ENCODE measurements around the gene GAA.

GAA gene

DNA sequence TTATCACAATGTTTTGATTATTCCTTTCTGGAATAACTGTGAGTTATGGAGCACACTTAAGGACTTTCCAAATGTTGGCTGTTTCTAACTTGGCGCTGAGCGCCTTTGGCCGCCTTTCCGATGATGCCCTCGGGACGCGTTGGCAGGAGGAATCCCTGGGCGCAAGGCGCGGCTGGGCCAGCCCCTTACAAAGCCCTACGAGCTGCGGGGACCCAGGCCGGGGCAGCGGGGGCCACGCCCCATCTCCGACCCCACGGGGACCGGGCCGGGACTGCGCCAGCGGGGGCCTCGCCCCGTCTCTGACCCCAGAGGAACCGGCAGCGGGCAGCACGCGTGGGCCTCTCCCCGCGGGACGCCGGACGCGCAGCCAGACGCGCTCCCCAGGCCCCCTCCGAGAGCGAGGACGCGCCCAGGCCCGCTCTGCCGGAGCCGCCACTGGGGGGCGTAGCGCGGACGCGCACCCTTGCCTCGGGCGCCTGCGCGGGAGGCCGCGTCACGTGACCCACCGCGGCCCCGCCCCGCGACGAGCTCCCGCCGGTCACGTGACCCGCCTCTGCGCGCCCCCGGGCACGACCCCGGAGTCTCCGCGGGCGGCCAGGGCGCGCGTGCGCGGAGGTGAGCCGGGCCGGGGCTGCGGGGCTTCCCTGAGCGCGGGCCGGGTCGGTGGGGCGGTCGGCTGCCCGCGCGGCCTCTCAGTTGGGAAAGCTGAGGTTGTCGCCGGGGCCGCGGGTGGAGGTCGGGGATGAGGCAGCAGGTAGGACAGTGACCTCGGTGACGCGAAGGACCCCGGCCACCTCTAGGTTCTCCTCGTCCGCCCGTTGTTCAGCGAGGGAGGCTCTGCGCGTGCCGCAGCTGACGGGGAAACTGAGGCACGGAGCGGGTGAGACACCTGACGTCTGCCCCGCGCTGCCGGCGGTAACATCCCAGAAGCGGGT is at the start of gene GAA:
TSS of gene GAA (plus strand) at position 571 of the 935 bp plus-strand sequence. CDS start 3,006 bp downstream, outside the sequence.
- peak; percentile 39 for DNase-seq

DNA sequence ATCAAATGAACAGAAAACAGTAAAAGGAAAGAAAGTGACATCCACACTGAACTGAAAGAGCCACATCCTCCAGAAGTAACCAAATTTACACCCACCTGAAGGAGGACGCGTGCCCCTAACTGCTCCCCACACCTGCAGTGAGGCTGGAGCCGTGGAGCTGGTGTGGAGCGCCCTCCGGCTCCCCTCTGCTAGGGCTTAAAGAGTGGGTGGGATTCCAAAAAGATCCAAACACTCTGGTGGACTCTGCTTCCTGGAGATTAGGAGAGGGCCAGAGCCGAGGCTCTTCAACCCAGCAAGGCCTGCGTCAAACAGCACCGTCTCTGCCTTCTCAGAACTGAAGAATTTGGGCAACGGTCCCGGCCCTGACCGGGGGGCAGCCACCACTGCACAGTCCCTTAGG is 49.7 kb upstream of the GAA start:
- no peak for DNase-seq

DNA sequence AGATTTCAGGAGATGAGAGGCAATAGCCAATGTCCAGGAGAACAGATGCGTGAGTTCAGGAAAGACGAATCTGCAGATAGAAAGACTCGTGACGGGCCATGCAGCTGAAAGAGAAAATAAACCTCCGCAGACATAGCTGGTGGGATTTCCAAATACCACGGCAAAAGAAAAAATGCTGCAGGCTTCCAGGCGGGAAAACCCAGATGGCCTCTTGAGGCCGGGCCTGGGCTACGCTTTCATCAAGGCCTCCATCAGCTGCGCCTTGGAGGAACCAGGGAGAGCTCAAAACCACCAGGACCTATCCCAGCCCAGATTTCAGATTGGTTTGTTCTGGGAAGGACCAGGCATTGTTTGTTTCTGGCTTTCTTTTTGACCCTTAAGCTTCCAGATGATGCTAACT is 48.3 kb upstream of the GAA start:
- no peak for DNase-seq

DNA sequence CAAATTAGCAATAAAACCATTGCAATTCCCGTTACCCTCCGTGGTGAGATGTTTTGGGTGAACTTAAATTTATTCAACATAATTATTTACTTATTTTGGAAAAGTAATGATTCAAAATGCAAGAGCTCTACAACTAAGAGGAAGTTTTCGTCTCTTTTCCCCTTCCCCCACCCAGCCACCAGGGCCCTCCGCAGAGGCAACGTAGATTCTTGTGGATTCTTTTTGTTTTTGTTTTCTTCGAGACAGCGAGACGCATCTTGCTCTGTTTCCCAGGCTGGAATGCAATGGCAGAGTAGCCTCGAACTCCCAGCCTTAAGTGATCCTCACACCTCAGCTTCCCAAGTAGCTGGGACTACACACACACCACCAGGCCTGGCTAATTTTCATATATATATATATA is 45.8 kb upstream of the GAA start:
- DNase-seq = no peak

- no peak for DNase-seq
Observed at GRCh38 chr17:80058311-80058955, 42.9 kb upstream of the GAA start.

DNA sequence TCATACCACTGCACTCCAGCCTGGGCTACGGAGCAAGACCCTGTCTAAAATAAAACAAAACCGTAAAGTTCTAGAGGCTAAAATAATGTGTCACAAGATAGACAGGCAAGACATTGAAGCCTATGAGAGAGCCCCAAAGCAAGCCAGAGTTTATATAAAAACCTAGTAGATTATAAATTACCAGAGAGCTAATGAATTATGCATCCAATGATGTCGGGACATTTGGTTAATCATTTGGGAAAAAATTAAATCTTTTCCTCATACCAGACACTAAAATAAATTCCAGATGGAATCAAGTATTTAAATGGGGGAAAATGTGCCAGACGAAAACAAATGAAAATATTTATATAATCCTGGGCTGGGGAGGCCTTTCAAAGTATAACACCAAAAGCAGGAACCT is 40.7 kb upstream of the GAA start:
- DNase-seq = no peak

GRCh38 chr17:80061421-80061820 is 40.0 kb upstream of the GAA start:
- no peak for DNase-seq

DNA sequence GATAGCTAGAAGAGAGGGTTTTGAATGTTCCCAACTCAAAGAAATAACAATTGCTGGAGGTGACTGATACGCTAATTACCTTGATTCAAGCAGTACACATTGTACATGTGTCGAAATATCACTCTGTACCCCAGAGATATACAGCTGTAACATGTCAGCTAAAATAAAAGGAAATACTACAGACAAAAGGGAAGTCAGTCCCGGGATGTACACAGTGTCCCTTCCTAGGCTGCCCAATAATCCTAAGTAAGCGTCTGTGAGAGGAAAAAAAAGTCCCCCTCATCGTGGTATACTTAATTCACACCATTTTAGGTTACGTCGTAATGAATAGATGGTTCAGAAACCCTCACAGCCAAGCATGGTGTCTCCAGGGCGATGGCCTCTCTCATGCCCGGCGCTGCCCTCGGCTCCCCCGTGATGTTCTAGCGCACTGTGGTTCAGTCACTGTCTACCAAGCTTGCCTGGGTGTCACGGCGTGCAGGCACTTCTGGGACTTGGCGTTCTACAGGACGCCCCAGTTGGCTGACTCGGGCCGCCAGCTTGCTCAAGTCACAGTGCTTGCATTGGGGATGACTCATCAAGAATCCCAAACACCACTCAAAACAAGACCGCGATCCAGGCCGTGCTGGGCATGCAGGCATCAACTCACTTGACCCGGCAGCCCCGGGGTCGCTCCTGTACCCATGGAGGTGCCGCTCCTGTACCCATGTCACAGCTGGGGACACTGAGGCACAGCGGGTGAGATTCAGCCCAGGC is 37.4 kb upstream of the GAA start:
- DNase-seq = no peak

GRCh38 chr17:80064696-80065095 is 36.7 kb upstream of the GAA start:
- DNase-seq = no peak

GRCh38 chr17:80065478-80066170 is 35.8 kb upstream of the GAA start:
- DNase-seq = no peak

DNA sequence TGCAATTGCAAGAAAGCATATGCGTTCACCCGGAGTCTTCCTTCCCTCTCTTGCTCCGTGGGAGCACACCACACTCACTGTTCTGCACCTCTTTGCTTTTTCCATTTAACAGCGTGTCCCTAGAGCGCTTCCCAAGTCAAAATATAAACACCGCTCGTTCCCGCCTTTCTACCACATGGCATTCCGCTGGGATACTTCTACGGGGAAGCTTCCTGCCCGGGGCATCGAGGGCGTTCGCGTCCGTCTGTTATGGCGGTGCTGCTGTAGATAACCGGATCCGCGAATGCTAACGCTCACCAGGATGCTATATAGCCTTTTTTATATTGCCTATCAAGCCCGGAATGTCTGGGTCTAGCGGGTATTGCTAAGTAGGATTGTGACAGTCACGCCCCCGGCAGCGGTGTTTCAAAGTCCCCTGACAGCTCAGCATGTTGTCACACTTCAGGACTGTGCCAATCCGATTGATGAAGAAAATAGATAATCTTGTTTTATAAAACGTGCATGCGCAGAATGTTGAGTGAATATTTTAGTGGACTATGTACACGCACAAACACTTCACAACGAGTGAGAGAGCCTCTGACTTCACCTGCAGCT is 33.9 kb upstream of the GAA start:
- DNase-seq = no peak

DNA sequence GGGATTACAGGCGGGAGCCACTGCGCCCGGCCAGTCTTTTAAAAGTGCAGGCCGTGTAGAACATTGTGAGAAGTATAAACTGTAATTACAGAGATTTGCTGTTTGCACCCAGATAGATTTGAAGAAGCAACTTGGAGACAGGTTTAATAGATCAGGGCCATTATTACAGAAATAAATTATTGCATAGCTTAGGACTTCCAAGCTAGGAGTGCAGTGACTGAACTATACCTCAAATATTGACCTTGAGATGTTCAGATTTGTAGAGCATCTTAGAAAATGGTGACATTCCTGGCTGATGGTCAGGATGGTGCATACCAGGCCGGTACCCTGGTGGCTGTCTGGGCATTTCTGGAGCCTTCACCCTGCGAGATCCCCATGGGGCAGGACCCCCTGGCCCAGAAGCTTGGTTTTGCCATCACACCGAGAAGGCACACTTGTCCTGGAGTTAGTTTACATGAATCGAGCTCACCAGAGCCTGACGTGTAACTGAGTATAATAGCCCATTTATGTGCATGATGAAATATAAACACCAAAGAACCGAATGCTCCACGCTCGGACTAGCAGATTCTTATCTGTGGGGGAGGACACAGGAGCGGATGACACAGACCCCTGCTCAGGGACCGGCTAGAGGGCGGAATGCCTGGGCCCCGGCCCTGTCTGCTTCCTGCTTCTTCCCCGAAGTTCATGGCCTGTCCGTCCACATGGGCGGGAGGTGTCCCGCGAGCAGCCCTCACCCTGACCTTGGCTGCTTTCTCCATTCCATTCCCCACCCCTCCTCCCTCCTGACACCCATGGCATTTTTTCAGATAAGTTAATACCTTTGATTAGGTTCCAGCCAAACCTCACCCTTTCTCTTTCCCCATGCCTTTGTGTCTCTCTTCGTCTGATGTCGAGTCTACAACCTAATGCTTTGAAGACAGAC is 32.8 kb upstream of the GAA start:
- no peak for DNase-seq

DNA sequence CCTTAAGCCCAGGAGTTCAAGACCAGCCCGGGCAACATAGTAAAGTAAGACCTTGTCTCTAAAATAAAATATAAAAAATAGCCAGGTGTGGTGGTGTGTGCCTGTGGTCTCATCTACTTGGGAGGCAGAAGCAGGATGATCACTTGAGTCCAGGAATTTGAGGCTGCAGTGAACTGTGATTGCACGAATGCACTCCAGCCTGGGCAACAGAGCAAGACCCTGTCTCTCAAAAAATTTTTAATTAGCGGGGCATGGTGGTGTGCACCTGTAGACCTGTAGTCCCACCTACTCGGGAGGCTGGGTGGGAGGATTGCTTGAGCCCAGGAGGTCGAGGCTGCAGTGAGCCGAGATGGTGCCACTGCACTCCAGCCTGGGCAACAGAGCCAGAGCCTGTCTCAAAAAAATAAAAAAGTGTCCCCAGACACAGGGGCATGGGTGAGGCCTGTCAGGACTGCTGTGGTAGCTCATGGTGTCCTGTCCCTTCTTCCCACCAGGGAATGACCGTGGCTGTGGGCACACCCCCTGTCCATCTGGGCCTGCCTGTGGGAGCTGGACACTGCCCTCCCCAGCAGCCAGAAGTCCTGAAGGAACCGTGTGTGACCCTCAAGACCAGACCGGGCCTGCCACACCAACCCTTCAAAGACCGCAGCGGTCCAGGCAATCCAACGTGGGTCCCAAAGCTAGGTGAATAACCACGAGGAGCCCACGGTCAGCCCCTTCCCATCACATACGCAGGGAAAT is 30.8 kb upstream of the GAA start:
- no peak for DNase-seq

- no peak for DNase-seq
Observed at GRCh38 chr17:80071116-80071841, 30.1 kb upstream of the GAA start.

- DNase-seq = no peak
Observed at GRCh38 chr17:80072410-80072809, 29.0 kb upstream of the GAA start.

DNA sequence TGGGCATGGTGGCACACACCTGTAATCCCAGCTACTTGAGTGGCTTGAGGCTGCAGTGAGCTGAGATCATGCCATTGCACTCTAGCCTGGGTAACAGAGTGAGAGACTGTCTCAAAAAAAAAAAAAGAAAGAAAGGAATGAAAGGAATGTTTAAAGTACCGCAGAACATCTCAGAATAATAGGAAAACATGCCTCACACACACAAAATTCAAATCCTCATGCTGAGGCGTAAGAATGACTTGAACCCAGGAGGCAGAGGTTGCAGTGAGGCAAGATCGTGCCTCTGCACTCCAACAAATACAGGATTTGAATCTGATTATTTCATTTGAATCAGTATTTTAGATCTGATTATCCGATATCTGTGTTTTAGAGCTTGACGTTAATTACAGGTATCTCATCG is 21.3 kb upstream of the GAA start:
- no peak for DNase-seq

GRCh38 chr17:80081596-80081995 is 19.8 kb upstream of the GAA start:
- no peak for DNase-seq

GRCh38 chr17:80082403-80083135 is 18.8 kb upstream of the GAA start:
- DNase-seq = peak; percentile 32

- no peak for DNase-seq
Observed at GRCh38 chr17:80083136-80083661, 18.2 kb upstream of the GAA start.
